ENCODE measurements around the gene CYB5D1.

The CYB5D1 gene

DNA sequence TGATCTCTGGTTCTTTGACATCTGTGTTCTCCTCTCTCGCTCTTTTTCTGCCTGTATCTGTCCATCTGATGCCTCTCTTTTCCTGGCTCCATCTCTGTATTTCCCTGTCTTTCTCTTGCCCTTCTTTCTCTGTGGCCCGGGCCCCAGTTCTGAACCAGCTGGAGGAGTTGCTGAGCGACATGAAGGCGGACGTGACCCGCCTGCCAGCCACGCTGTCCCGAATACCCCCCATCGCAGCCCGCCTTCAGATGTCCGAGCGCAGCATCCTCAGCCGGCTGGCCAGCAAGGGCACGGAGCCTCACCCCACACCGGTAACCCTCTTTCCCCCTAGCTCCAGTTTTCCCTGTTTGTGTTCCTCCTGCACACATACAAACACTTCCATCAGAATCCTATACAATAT lies 52.5 kb downstream of the CYB5D1 start:
- CTCF ChIA-PET = interaction anchor here (0.6 to 4.6 kb wide), 3 partner anchors 47 to 79 kb away, joined by 3 to 71 read pairs (median 16); no protein-coding TSS in a partner anchor
- H3K36me3 Mint-ChIP-seq = peaks cover 58% of the 10 kb centered on the region
- no peaks in the 10 kb centered on the region for H3K27me3 Mint-ChIP-seq
- no peak overlapping the region for H3K4me3 Mint-ChIP-seq
- H3K27ac Mint-ChIP-seq = no peak overlapping the region
- no peak for DNase-seq
- H3K4me1 Mint-ChIP-seq = peaks cover 28% of the 10 kb centered on the region
- no peaks in the 10 kb centered on the region for H3K9me3 Mint-ChIP-seq

DNA sequence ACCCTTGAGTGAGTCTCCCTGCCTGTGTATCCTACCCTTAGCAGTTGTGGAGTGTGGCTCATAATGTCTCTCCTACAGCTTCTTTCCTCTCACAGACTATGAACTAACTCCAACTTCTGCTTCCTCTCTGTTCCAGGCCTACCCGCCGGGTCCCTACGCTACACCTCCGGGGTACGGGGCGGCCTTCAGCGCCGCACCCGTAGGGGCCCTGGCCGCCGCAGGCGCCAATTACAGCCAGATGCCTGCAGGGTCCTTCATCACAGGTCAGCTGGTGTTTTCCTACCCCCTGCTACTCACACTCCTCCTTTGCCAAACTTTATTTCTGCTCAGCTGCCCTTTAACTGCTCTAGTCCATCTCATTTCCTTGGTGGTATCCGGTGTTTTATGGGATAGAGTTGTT lies 52.9 kb downstream of the CYB5D1 start:
- Mint-ChIP-seq H3K27me3 (no peaks in the 10 kb centered on the region), H3K27ac (peak overlapping the region; percentile 14), H3K9me3 (no peaks in the 10 kb centered on the region), H3K36me3 (peaks cover 54% of the 10 kb centered on the region), H3K4me1 (peaks cover 32% of the 10 kb centered on the region), H3K4me3 (no peak overlapping the region)
- CTCF ChIA-PET = interaction anchor here (0.6 to 4.6 kb wide), 3 partner anchors 47 to 78 kb away, joined by 3 to 71 read pairs (median 16); no protein-coding TSS in a partner anchor
- no peak for DNase-seq

DNA sequence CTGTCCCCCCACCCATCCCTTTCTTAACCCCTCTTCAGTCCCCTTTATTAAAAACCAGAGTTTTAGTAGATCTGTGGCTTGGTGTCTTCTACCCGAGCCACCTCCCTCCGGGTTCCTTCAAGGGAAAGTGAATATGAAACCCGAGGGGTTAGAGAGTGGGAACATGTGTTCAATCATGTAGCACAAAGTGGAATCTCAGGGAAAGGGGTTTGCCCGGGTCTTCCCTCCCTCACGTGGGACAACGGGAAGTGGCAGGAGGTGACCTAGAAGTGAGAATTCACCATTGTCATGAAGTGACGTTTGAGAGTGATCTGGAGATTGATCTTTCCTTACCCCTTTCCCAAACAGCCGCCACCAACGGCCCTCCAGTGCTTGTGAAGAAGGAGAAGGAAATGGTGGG lies 53.3 kb downstream of the CYB5D1 start:
- peaks cover 33% of the 10 kb centered on the region for H3K4me1 Mint-ChIP-seq
- H3K27me3 Mint-ChIP-seq = peaks cover under 1% of the 10 kb centered on the region
- CTCF ChIA-PET = interaction anchor here (0.9 to 4.6 kb wide), 3 partner anchors 47 to 86 kb away, joined by 3 to 71 read pairs (median 16); no protein-coding TSS in a partner anchor
- peak overlapping the region; percentile 14 for H3K27ac Mint-ChIP-seq
- peaks cover 50% of the 10 kb centered on the region for H3K36me3 Mint-ChIP-seq
- no peak overlapping the region for H3K4me3 Mint-ChIP-seq
- no peak for DNase-seq
- H3K9me3 Mint-ChIP-seq = no peaks in the 10 kb centered on the region
